Mucosa of rectum (tissue), 2 donors: ENCODE measurements around the gene OR1L8.

Source experiments
- H3K27ac ChIP-seq, 2 donors: one replicate each; pipeline ENCODE4 v1.7.0; 2013; ENCODE audit warnings: inconsistent platforms in 2 of 2, low read depth in 2 of 2, low read length in 2 of 2
- H3K27me3 ChIP-seq, 2 donors: one replicate each; pipeline ENCODE4 v1.7.0; 2013; ENCODE audit warnings: low read length in 2 of 2; ENCODE audit not compliant: control insufficient read depth in 2 of 2, insufficient read depth in 2 of 2
- H3K36me3 ChIP-seq, 2 donors: one replicate each; pipeline ENCODE4 v1.7.0; 2013; ENCODE audit warnings: low read length in 2 of 2; ENCODE audit not compliant: control insufficient read depth in 2 of 2, insufficient read depth in 2 of 2
- H3K4me1 ChIP-seq, 2 donors: one replicate each; pipeline ENCODE4 v1.7.0; 2013; ENCODE audit warnings: low read length in 2 of 2, mild to moderate bottlenecking in 1 of 2; ENCODE audit not compliant: control insufficient read depth in 2 of 2, insufficient read depth in 2 of 2
- H3K4me3 ChIP-seq, 2 donors: one replicate each; pipeline ENCODE4 v1.7.0; 2013; ENCODE audit warnings: low read length in 2 of 2
- H3K9ac ChIP-seq, 2 donors: one replicate each; pipeline ENCODE4 v1.7.0; 2013; ENCODE audit warnings: low read length in 2 of 2, low read depth in 1 of 2, mild to moderate bottlenecking in 1 of 2
- H3K9me3 ChIP-seq, 2 donors: one replicate each; pipeline ENCODE4 v1.7.0; 2013; ENCODE audit warnings: low read length in 2 of 2; ENCODE audit not compliant: control insufficient read depth in 2 of 2
- donor health status: healthy.
- donor health status: Normal muscosa, but diverticular disease.

OR1L8 gene

DNA sequence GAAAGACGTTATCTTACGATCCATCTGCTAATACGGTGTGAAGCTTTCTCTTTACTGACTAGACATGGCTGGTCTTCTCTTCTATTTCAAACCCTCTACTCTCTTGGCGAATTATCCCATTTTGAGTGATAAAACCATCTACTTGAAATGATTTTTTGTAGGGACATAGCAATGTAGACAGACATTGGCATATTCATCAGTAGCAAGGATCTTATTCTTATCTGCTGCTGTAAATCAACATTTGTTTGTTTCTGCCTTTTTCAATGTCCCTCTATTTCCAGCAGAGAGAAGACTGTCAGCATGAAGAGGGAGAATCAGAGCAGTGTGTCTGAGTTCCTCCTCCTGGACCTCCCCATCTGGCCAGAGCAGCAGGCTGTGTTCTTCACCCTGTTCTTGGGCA, 64.3 kb downstream of the OR1L8 start, which contains the start of gene OR1J4:
OR1J4 (plus strand) TSS at position 301 of the 400 bp plus-strand sequence; CDS start at position 301, 0 bp downstream.
- H3K36me3 ChIP-seq = no peaks in the 10 kb centered on the region
- H3K4me1 ChIP-seq = no peaks in the 10 kb centered on the region
- H3K9ac ChIP-seq = no peak within 1 kb of the TSS
- H3K27me3 ChIP-seq = peaks cover 0 to 3% of the 10 kb centered on the region in 2 donors
- H3K27ac ChIP-seq = no peak within 1 kb of the TSS
- H3K9me3 ChIP-seq = peaks cover 0 to 4% of the 10 kb centered on the region in 2 donors
- H3K4me3 ChIP-seq = no peak within 1 kb of the TSS

DNA sequence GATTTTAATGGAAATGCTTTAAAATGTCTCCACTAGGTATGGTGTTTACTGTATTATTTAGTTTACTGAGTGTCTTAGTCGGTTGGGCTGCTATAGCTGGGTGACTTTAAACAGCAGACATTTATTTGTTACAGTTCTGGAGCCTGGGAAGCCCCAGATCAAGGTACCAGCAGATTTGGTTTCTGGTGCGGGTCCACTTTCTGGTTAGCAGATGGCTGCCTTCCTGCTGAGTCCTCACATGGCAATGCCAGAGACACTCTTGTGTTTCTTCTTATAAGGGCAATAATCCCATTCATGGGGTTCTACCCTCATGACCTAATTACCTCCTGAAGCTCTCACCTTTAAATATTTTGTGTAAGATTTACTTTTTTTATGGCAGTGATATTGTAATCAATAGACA, 65.0 kb downstream of the OR1L8 start:
- Histone ChIP-seq H3K4me1 (no peaks in the 10 kb centered on the region), H3K27ac (no peak overlapping the region), H3K27me3 (peaks cover 0 to 3% of the 10 kb centered on the region in 2 donors), H3K9me3 (peaks cover 0 to 4% of the 10 kb centered on the region in 2 donors), H3K9ac (no peak overlapping the region), H3K4me3 (no peak overlapping the region), H3K36me3 (no peaks in the 10 kb centered on the region)
